OCI-LY3 (cell line): Measurements from ENCODE around the gene PLP2.

Source experiments
- H2AFZ ChIP-seq: fragments of 200-600, 300-600 bp; shearing (Covaris generic); 2 replicates; pipeline ENCODE4 v1.6.0; 2014; ENCODE audit warnings: antibody characterized with exemption, low read depth, low read length
- H3K27ac ChIP-seq: fragments of 200-600, 300-600 bp; sonication (generic); 2 replicates; pipeline ENCODE4 v1.5.1; 2014; ENCODE audit warnings: mild to moderate bottlenecking, low read length, moderate library complexity, mixed read lengths
- H3K27me3 ChIP-seq: fragments of 200-600, 300-600 bp; sonication (generic); 2 replicates; pipeline ENCODE4 v1.6.1; 2014; ENCODE audit warnings: low read depth, low read length, mixed read lengths
- H3K36me3 ChIP-seq: fragments of 200-600, 300-600 bp; sonication (generic); replicated peaks from 2 replicates; pipeline ENCODE3; 2014; ENCODE audit warnings: low read depth, low read length, mixed read lengths
- H3K4me1 ChIP-seq: fragments of 300-600, 200-600 bp; sonication (generic); 2 replicates; pipeline ENCODE4 v1.6.1; 2014; ENCODE audit warnings: low read length, mixed read lengths
- H3K4me2 ChIP-seq: fragments of 200-600, 300-600 bp; sonication (generic); 2 replicates; pipeline ENCODE4 v1.6.1; 2014; ENCODE audit warnings: low read length, mixed read lengths
- H3K4me3 ChIP-seq: fragments of 300-600, 200-600 bp; sonication (generic); 2 replicates; pipeline ENCODE4 v1.5.1; 2014; ENCODE audit warnings: antibody characterized with exemption, mild to moderate bottlenecking, low read length, moderate library complexity
- H3K79me2 ChIP-seq: fragments of 300-600, 200-600 bp; shearing (Covaris generic); 2 replicates; pipeline ENCODE4 v1.6.1; 2014; ENCODE audit warnings: mild to moderate bottlenecking, low read length, mixed read lengths
- H3K9ac ChIP-seq: fragments of 300-600, 200-600 bp; shearing (Covaris generic); 2 replicates; pipeline ENCODE4 v1.6.0; 2014; ENCODE audit warnings: mild to moderate bottlenecking, low read length, moderate library complexity
- H3K9me3 ChIP-seq: fragments of 200-600, 300-600 bp; shearing (Covaris generic); 2 replicates; pipeline ENCODE4 v1.6.1; 2014; ENCODE audit warnings: low read length, mixed read lengths; ENCODE audit not compliant: insufficient read depth
- H4K20me1 ChIP-seq: fragments of 200-600, 300-600 bp; sonication (generic); 2 replicates; pipeline ENCODE4 v1.6.1; 2016; ENCODE audit warnings: low read length, mixed read lengths; ENCODE audit not compliant: insufficient read depth
- EZH2phosphoT487 ChIP-seq: fragments of 200-600 bp; shearing (Covaris generic); IDR thresholded peaks from 2 replicates; pipeline ENCODE4 v1.6.1; 2018; ENCODE audit warnings: antibody characterized with exemption, mixed run types, low read depth
- TF ChIP-seq, protein P1 (sequence below): fragments of 200-600, 300-600 bp; sonication (generic); IDR thresholded peaks from 2 replicates; pipeline ENCODE4 v1.5.1; 2014; ENCODE audit warnings: antibody characterized with exemption, low read length, low read depth

The PLP2 gene

DNA sequence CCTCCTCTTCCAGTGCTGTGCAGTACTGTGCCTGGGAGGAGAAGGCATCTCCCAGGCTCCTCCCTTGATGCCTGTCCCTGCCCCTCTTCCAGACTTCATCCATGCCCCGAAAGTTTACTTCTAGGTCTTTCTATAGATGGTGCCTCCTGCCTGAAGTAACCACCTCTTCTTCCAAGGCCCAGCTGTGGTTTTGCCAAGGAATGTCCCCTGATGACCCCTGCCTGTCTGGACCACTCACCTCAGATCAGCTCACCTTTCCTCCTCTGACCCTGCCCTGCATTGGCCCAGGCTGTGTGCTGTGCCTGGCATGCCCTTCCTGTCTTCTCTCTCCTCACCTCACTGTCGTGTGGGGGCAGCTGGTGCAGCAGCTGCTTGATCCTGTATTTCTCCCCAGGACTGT, 7.7 kb downstream of the PLP2 start:
- H3K27ac ChIP-seq, result no peak overlapping the region
- no peak overlapping the region for H3K4me3 ChIP-seq
- H4K20me1 ChIP-seq, result no peaks in the 10 kb centered on the region
- no peak overlapping the region for H3K9ac ChIP-seq
- H3K36me3 ChIP-seq, result peaks cover 17% of the 10 kb centered on the region
- no peak overlapping the region for H2AFZ ChIP-seq
- TF ChIP-seq, protein P1, sequence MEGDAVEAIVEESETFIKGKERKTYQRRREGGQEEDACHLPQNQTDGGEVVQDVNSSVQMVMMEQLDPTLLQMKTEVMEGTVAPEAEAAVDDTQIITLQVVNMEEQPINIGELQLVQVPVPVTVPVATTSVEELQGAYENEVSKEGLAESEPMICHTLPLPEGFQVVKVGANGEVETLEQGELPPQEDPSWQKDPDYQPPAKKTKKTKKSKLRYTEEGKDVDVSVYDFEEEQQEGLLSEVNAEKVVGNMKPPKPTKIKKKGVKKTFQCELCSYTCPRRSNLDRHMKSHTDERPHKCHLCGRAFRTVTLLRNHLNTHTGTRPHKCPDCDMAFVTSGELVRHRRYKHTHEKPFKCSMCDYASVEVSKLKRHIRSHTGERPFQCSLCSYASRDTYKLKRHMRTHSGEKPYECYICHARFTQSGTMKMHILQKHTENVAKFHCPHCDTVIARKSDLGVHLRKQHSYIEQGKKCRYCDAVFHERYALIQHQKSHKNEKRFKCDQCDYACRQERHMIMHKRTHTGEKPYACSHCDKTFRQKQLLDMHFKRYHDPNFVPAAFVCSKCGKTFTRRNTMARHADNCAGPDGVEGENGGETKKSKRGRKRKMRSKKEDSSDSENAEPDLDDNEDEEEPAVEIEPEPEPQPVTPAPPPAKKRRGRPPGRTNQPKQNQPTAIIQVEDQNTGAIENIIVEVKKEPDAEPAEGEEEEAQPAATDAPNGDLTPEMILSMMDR, result no peak
- no peak for TF ChIP-seq EZH2phosphoT487
- H3K4me2 ChIP-seq, result no peak overlapping the region
- H3K27me3 ChIP-seq, result no peaks in the 10 kb centered on the region
- H3K79me2 ChIP-seq, result no peaks in the 10 kb centered on the region; the same call in 1 of the 2 replicates
- no peaks in the 10 kb centered on the region for H3K4me1 ChIP-seq
- no peaks in the 10 kb centered on the region for H3K9me3 ChIP-seq

DNA sequence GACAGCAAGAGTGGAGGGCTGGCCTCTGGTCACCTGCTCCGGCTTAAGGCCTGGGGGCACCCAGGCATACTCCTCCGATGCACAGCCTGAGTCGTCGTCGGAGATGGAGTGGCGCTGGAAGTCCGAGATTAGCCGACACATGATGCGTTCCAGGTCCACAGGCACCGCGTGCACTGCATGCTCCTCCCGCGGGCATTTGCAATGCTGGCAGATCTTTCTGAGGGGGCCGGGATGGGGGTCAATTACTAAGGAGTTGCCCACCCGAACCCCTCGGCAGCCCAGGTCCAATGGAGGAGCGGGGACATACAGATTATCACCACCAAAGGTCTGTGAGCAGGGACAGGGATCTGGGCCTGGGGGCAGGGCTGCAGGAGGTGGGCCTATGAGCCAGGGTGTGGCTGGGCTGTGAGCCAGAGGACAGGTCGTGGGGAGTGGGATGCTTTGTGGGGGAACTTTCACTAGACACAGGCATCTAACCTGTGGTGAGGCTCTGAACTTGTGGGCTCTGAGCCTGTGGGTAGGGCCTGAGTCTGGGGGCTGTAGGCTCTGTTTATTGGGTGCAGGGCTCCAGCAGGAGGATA, 12.1 kb downstream of the PLP2 start:
- no peak overlapping the region for H2AFZ ChIP-seq
- no peak overlapping the region for H3K9ac ChIP-seq
- H3K79me2 ChIP-seq, result peaks cover 9% of the 10 kb centered on the region
- H3K9me3 ChIP-seq, result no peaks in the 10 kb centered on the region
- H3K36me3 ChIP-seq, result peaks cover 11% of the 10 kb centered on the region
- H4K20me1 ChIP-seq, result no peaks in the 10 kb centered on the region
- TF ChIP-seq, protein P1, result no peak
- TF ChIP-seq EZH2phosphoT487, result no peak
- H3K27me3 ChIP-seq, result no peaks in the 10 kb centered on the region
- H3K4me2 ChIP-seq, result no peak overlapping the region
- H3K4me1 ChIP-seq, result peaks cover 7% of the 10 kb centered on the region; the same call in 1 of the 2 replicates
- H3K27ac ChIP-seq, result no peak overlapping the region
- no peak overlapping the region for H3K4me3 ChIP-seq

DNA sequence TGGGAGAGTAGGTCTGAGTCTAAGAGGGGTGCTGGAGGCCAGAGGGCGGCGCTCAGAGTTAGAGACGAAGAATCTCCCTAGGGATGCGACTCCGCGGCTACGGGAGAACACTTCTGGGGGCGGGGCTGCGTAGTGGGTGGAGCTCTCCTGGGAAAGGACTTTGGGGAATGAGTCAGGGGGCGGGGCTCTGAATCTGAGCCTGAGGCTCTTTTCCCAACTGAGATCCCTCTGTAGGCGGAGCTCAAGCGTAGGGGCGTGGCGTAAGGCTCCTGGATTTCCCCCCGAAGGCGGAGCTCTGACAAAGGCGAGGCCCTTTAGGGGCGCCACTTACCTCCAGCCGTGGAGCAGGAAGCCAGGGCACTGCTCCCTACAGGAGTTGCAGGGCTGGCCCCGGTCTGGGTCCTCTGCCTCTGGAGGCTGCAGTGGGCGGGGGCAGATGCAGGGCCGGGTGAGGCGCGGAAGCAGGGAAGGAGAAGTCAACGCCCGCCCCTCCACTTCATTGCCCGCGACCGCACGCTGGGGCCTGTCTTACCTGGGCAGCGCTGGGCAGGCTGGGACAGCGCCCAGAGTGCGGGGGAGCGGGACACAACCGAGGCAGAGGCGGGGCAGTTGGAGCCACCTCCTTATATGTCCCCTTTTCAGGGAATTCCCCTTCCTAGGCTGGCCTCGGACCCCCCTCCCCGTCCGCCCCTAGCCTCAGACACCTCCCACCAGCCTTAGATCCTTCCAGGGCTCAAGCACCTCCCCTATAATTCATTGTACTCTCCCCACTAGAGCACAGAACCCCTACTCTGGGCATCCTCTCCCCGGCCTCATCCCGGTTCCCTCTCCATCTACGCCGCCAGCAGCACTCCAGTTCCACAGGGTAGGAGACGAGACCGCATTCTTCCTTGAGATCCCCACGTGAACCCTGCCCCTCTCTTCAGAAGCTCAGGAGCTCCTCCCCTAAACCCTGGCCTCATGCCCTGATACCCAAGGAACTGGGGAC, 12.9 kb downstream of the PLP2 start:
- no peaks in the 10 kb centered on the region for H3K9me3 ChIP-seq
- H3K9ac ChIP-seq, result peak overlapping the region; percentile 92
- no peaks in the 10 kb centered on the region for H3K27me3 ChIP-seq
- H3K36me3 ChIP-seq, result peaks cover 11% of the 10 kb centered on the region
- TF ChIP-seq, protein P1, result no peak
- no peak for TF ChIP-seq EZH2phosphoT487
- H2AFZ ChIP-seq, result no peak overlapping the region
- peak overlapping the region; percentile 99 for H3K4me2 ChIP-seq
- H3K27ac ChIP-seq, result peak overlapping the region; percentile 42
- no peaks in the 10 kb centered on the region for H4K20me1 ChIP-seq
- H3K4me3 ChIP-seq, result peak overlapping the region; percentile 100
- H3K4me1 ChIP-seq, result peaks cover 8% of the 10 kb centered on the region; the same call in 1 of the 2 replicates
- H3K79me2 ChIP-seq, result peaks cover 9% of the 10 kb centered on the region
